GM18511 (cell line): ENCODE measurements around the gene TWNK.
"Not testable (repeated sequence)": the region's sequence is repeated elsewhere in the genome, so short reads cannot be mapped to it uniquely, and the experiment has no call there.

ENCODE experiments used
- ATAC-seq: cut with Tn5 transposase; IDR thresholded peaks from one replicate; pipeline ENCODE4 v1.9.1; 2021; ENCODE audit warnings: mild to moderate bottlenecking, moderate library complexity; ENCODE audit not compliant: unreplicated experiment

TWNK gene

DNA sequence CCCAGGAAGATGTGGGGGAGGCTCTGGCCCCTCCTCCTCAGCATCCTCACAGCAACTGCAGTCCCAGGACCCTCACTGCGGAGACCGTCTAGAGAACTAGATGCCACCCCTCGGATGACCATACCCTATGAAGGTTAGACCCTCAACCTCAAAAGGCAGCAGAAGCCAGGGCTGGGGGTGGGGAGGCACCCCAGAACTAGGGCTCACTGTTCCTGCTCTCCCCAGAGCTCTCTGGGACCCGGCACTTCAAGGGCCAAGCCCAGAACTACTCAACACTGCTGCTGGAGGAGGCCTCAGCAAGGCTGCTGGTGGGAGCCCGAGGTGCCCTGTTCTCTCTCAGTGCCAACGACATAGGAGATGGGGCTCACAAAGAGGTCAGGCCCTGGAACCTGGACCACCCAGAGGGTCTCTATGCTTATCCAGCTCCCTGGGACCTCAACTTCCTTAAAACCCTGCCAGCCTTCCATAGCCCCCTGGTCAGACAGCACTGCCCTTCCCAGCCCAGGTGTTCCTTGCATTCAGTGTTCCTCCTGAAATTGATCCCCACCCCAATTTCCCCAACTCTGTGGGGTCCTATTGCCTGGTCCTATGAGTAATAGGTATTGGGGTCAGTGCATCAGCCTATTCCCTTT lies 14.3 kb upstream of the TWNK start:
- no peak for ATAC-seq

GRCh38 chr10:100975397-100975796 lies 11.9 kb upstream of the TWNK start:
- ATAC-seq, result not testable (repeated sequence)

GRCh38 chr10:100976906-100977305 lies 10.4 kb upstream of the TWNK start:
- no peak for ATAC-seq

GRCh38 chr10:100977436-100977835 lies 9.9 kb upstream of the TWNK start:
- ATAC-seq, result no peak

GRCh38 chr10:100978121-100978900 lies 9.0 kb upstream of the TWNK start:
- ATAC-seq, result no peak

DNA sequence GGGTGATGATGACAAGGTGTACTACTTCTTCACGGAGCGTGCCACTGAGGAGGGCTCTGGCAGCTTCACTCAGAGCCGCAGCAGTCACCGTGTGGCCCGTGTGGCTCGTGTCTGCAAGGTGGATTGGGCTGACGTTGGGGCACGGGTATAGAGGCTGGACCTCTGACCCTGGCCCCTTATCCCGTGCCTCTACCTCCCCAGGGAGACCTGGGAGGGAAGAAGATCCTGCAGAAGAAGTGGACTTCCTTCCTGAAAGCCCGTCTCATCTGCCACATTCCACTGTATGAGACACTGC lies 8.5 kb upstream of the TWNK start:
- no peak for ATAC-seq

GRCh38 chr10:100979791-100980272 lies 7.5 kb upstream of the TWNK start:
- no peak for ATAC-seq

DNA sequence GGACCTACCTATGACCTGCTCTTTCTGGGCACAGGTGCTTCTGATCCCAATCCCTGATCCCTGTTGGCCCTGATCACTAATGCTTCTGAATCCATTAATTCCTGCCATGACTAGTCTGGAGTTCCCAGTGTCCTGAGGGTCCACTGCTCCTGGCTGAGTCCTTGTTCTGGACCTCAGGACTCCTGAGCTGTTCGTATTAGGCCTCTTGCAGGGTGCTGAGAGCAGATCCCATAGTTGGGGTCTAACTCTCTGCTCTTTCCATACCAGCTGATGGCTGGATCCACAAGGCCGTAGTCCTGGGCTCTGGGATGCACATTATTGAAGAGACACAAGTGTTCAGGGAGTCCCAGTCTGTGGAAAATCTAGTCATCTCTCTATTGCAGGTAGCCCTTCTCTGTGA lies 7.0 kb upstream of the TWNK start:
- ATAC-seq, result no peak

- no peak for ATAC-seq
Observed at GRCh38 chr10:100980711-100981110, 6.6 kb upstream of the TWNK start.

DNA sequence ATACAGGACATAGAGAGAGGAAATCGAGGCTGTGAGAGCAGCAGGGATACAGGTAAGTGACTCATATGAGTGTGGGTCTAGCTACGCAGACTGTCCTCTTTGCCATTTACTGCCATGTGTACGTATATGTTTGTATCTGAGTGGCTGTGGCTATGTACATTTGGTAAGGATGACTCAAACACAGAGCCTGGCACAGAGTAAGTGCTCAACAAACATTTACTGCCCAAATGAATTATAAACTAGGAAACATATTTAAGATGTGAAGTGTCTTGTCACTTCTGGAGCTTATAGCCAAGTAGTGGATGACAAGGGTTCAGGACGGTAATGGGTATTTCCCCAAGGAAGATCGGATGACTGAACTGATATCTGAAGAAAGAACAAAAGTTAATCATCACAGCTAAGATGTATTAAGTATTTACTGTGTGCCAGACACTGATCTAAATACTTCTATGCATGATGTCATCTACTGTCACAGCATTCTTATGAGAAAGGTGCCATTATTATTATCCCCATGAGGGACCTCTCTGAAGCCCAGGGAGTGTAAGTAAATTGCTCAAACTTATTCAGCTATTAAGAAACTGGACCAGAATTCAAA lies 6.1 kb upstream of the TWNK start:
- no peak for ATAC-seq

DNA sequence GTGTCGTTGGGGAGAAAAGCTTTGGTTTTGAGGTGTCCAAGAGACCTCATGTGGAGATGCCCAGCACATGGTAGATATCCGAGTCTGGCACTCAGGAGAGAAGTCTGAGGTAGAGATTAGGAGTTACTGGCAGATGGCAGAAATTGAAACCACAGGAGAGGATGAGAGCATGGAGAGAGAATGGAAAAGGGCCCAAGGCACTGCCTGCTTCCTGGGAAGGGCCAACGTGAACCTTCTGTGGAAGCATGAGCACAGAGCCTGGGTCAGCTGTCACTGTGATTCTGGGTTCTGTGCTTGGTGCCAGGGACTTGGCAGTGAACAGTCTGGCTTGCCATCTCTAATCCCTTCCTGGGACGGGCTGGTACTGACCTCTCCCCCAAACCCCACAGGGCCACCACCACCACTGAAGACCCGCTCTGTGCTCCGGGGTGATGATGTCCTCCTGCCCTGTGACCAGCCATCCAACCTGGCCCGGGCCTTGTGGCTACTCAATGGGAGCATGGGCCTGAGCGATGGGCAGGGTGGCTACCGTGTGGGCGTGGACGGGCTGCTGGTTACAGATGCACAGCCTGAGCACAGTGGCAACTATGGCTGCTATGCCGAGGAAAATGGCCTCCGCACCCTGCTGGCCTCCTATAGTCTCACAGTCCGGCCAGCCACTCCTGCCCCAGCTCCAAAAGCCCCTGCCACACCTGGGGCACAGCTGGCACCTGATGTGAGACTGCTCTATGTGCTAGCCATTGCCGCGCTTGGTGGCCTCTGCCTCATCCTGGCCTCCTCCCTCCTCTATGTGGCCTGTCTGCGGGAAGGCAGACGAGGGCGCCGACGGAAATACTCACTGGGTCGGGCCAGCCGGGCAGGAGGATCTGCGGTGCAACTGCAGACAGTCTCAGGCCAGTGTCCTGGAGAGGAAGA lies 4.2 kb upstream of the TWNK start:
- ATAC-seq, result no peak

DNA sequence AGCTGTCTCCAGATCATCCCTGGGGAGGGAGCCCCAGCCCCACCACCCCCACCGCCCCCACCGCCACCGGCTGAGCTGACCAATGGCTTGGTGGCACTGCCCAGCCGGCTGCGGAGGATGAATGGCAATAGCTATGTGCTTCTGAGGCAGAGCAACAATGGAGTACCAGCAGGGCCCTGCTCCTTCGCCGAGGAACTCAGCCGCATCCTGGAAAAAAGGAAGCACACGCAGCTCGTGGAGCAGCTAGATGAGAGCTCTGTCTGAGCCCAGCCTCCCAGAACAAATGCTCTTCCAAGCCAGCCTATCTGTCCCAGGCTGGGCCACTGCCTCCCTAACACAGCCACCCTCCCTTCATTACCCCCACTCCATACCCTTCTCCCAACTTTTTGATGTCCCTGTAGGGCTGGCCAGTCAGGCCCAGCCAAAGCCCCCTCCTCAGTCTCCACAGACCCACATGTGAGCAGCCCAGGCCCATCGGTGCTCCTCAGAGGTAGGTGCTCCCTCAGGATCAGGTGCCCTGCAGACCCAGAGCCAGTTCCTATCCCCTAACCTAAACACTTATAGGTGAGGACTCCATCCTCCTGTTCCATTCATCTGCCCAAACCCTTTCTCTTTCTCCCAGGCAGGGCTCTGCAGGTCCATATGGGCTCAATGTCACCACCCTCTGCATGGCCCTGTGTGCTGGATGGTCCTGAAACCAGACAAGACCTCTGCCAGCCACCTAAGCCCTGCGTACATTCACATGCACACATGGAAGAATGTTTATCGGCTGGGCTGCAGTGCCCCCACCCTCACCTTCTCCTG lies 3.3 kb upstream of the TWNK start:
- no peak for ATAC-seq

GRCh38 chr10:100984672-100985177 lies 2.6 kb upstream of the TWNK start:
- ATAC-seq, result no peak

- no peak for ATAC-seq
Observed at GRCh38 chr10:100985336-100985735, 2.0 kb upstream of the TWNK start.

GRCh38 chr10:100986623-100986951 lies 756 bp upstream of the TWNK start:
- no peak for ATAC-seq

DNA sequence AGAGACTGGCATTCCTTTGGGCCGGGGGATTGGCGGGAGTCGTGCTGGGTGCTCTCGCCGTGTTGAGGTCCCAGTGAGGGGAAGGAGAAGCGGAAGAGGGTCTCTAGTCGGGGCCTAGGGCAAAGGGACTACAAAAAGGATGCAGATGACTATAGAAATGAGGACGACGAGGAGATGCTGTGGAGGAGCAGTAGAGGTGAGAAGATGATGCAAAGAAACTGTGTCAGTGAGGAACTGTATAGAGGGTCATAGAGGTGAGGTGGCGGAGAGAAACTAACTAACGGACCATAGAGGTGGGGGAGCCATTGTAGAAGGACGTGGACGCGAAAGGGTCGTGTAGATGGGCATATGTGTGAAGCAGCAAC lies 324 bp downstream of the TWNK start:
- ATAC-seq, result peak; percentile 12

- no peak for ATAC-seq
Observed at GRCh38 chr10:100988166-100988565, 823 bp downstream of the TWNK start.

DNA sequence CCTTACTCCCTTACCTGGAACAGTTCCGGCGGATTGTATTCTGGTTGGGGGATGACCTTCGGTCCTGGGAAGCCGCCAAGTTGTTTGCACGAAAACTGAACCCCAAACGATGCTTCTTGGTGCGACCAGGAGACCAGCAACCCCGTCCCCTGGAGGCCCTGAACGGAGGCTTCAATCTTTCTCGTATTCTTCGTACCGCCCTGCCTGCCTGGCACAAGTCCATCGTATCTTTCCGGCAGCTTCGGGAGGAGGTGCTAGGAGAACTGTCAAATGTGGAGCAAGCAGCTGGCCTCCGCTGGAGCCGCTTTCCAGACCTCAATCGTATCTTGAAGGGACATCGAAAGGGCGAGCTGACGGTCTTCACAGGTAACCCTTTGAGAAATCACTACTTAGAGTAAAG lies 1.7 kb downstream of the TWNK start:
- ATAC-seq, result no peak

- no peak for ATAC-seq
Observed at GRCh38 chr10:100993986-100994708, 6.8 kb downstream of the TWNK start.

GRCh38 chr10:100995181-100995580 lies 7.8 kb downstream of the TWNK start:
- no peak for ATAC-seq
